ENCODE data around the gene SLC7A6.

Gene SLC7A6

GRCh38 chr16:68306633-68307032 is 42.3 kb downstream of the SLC7A6 start:
- DNase-seq (ENCODE audit: low spot score): no peak

GRCh38 chr16:68309799-68310198 is 45.5 kb downstream of the SLC7A6 start:
- DNase-seq (ENCODE audit: low spot score): no peak

GRCh38 chr16:68310437-68310773 is 46.1 kb downstream of the SLC7A6 start:
- DNase-seq (ENCODE audit: low spot score): peak; percentile 51

- DNase-seq (ENCODE audit: low spot score): peak; percentile 96
Measured at GRCh38 chr16:68310774-68311511, 46.6 kb downstream of the SLC7A6 start, which contains the start of the genes PRMT7 and SLC7A6OS. TSS of gene PRMT7 (plus strand) at chr16:68311019. CDS start at chr16:68315980, 4,961 bp downstream. TSS of gene SLC7A6OS (minus strand) at chr16:68310946. CDS start at chr16:68310926, 20 bp downstream.

- DNase-seq (ENCODE audit: low spot score): no peak
Measured at GRCh38 chr16:68313116-68313515, 48.8 kb downstream of the SLC7A6 start.

- no peak for DNase-seq (ENCODE audit: low spot score)
Measured at GRCh38 chr16:68319185-68319908, 55.0 kb downstream of the SLC7A6 start.

- no peak for DNase-seq (ENCODE audit: low spot score)
Measured at GRCh38 chr16:68324336-68324735, 60.0 kb downstream of the SLC7A6 start.

- no peak for DNase-seq (ENCODE audit: low spot score)
Measured at GRCh38 chr16:68324780-68325357, 60.5 kb downstream of the SLC7A6 start.

GRCh38 chr16:68328151-68328859 is 64.0 kb downstream of the SLC7A6 start:
- DNase-seq (ENCODE audit: low spot score): peak; percentile 90

- DNase-seq (ENCODE audit: low spot score): no peak
Measured at GRCh38 chr16:68328860-68329390, 64.6 kb downstream of the SLC7A6 start.

GRCh38 chr16:68331879-68332410 is 67.6 kb downstream of the SLC7A6 start:
- peak; percentile 62 for DNase-seq (ENCODE audit: low spot score)

- no peak for DNase-seq (ENCODE audit: low spot score)
Measured at GRCh38 chr16:68332411-68333121, 68.2 kb downstream of the SLC7A6 start.

GRCh38 chr16:68335175-68335574 is 70.8 kb downstream of the SLC7A6 start:
- no peak for DNase-seq (ENCODE audit: low spot score)

GRCh38 chr16:68338326-68339119 is 74.2 kb downstream of the SLC7A6 start:
- no peak for DNase-seq (ENCODE audit: low spot score)

GRCh38 chr16:68339214-68339613 is 74.9 kb downstream of the SLC7A6 start:
- no peak for DNase-seq (ENCODE audit: low spot score)

GRCh38 chr16:68342620-68343019 is 78.3 kb downstream of the SLC7A6 start:
- DNase-seq (ENCODE audit: low spot score): no peak

- DNase-seq (ENCODE audit: low spot score): no peak
Measured at GRCh38 chr16:68343137-68343536, 78.8 kb downstream of the SLC7A6 start.

- DNase-seq (ENCODE audit: low spot score): no peak
Measured at GRCh38 chr16:68344252-68344651, 79.9 kb downstream of the SLC7A6 start.

- DNase-seq (ENCODE audit: low spot score): no peak
Measured at GRCh38 chr16:68345351-68345810, 81.1 kb downstream of the SLC7A6 start.

GRCh38 chr16:68345958-68346635 is 81.8 kb downstream of the SLC7A6 start:
- no peak for DNase-seq (ENCODE audit: low spot score)
